Measurements from ENCODE around the gene NBDY.

- no peak for TF ChIP-seq CTCF (IDR thresholded peaks at IDR 0.05)
- no peak for TF ChIP-seq POLR2A (IDR thresholded peaks at IDR 0.05)
These were observed 131.8 kb downstream of the NBDY start for GRCh38 chrX:56860888-56861287.
